Colonic mucosa (tissue), 4 donors: ENCODE measurements around the gene POU2F1. TPM values are rescaled to one million over a fixed set of nuclear protein-coding genes. Genes with fewer than 3 reads are reported as not detected.

Source experiments
- DNase-seq: peaks from one replicate; pipeline ENCODE4 v3.0.0-alpha.2; 2020
- H3K27ac ChIP-seq: fragments of 200-600 bp; one replicate; pipeline ENCODE4 v1.8.0; 2021
- H3K27me3 ChIP-seq: fragments of 200-600 bp; one replicate; pipeline ENCODE4 v1.8.0; 2021
- H3K36me3 ChIP-seq: fragments of 200-600 bp; one replicate; pipeline ENCODE4 v1.8.0; 2021
- H3K4me1 ChIP-seq: fragments of 200-600 bp; one replicate; pipeline ENCODE4 v1.8.0; 2021; ENCODE audit warnings: mild to moderate bottlenecking
- H3K4me3 ChIP-seq: fragments of 200-600 bp; one replicate; pipeline ENCODE4 v1.8.0; 2021
- H3K9ac ChIP-seq, 2 donors: one replicate each; pipeline ENCODE4 v1.7.0; 2013; ENCODE audit warnings: control low read depth in 2 of 2, low read depth in 2 of 2, low read length in 2 of 2
- H3K9me3 ChIP-seq: fragments of 200-600 bp; one replicate; pipeline ENCODE4 v1.8.0; 2021
- CTCF ChIP-seq: fragments of 200-600 bp; IDR thresholded peaks from one replicate; pipeline ENCODE4 v1.8.0; 2022; ENCODE audit warnings: antibody characterized with exemption, mild to moderate bottlenecking
- intact Hi-C: fragments of 100-400 bp; cut with DNase I; formaldehyde crosslinking; loops from one replicate; pipeline ENCODE4 v1.14.1; 2022
- total RNA-seq, 2 donors: library from RNA; stranded (reverse); fragmentation: NEBNext Ultra II Directional in 1 of 2; extraction: Animal tissue kit (Norgen Biotek cat#: 25700) in 1 of 2; gene quantifications; one replicate each; pipeline ENCODE4 v1.2.1, GENCODE V29; 2021
- donor health status: healthy.
- donor health status: DM: no; HTN: no; CAD: no.
- donor health status: DM: no; HTN: no; CAD: no.

Gene POU2F1
- total RNA-seq, 2 donors from 2014 or later = 16.4 to 24.4 TPM

GRCh38 chr1:167447521-167448136, 226.9 kb downstream of the POU2F1 start:
- H3K9ac ChIP-seq = peak overlapping the region in 1 of 2 donors; percentile 57
- H3K27ac ChIP-seq = peak overlapping the region; percentile 32
- H3K9me3 ChIP-seq = no peaks in the 10 kb centered on the region
- no peak overlapping the region for H3K4me3 ChIP-seq
- H3K4me1 ChIP-seq = no peaks in the 10 kb centered on the region
- no peak for TF ChIP-seq CTCF
- peak; percentile 63 for DNase-seq
- intact Hi-C loops = loop anchor here (10.0 kb wide), 1 partner anchor 87 kb away; no protein-coding TSS in a partner anchor
- no peaks in the 10 kb centered on the region for H3K36me3 ChIP-seq
- no peaks in the 10 kb centered on the region for H3K27me3 ChIP-seq

GRCh38 chr1:167450843-167451242, 230.2 kb downstream of the POU2F1 start:
- Histone ChIP-seq H3K27me3 (no peaks in the 10 kb centered on the region), H3K4me1 (no peaks in the 10 kb centered on the region), H3K4me3 (no peak overlapping the region), H3K36me3 (no peaks in the 10 kb centered on the region), H3K27ac (no peak overlapping the region), H3K9ac (no peak overlapping the region), H3K9me3 (no peaks in the 10 kb centered on the region)
- intact Hi-C loops = no loop called here
- no peak for TF ChIP-seq CTCF
- DNase-seq = no peak

- Histone ChIP-seq H3K4me3 (no peak overlapping the region), H3K36me3 (no peaks in the 10 kb centered on the region), H3K27me3 (no peaks in the 10 kb centered on the region), H3K9ac (no peak overlapping the region), H3K27ac (no peak overlapping the region), H3K4me1 (no peaks in the 10 kb centered on the region), H3K9me3 (no peaks in the 10 kb centered on the region)
- DNase-seq = no peak
- intact Hi-C loops = no loop called here
- TF ChIP-seq CTCF = no peak
Measured at GRCh38 chr1:167452483-167452882, 231.8 kb downstream of the POU2F1 start.

GRCh38 chr1:167453123-167453522, 232.4 kb downstream of the POU2F1 start:
- Histone ChIP-seq H3K4me3 (no peak overlapping the region), H3K36me3 (no peaks in the 10 kb centered on the region), H3K9ac (no peak overlapping the region), H3K9me3 (no peaks in the 10 kb centered on the region), H3K27me3 (no peaks in the 10 kb centered on the region), H3K27ac (no peak overlapping the region), H3K4me1 (no peaks in the 10 kb centered on the region)
- DNase-seq = no peak
- no peak for TF ChIP-seq CTCF
- intact Hi-C loops = no loop called here

- Histone ChIP-seq H3K9ac (peak overlapping the region; percentile 70 to 96), H3K27ac (peak overlapping the region; percentile 60), H3K4me3 (peak overlapping the region; percentile 59), H3K27me3 (no peaks in the 10 kb centered on the region), H3K9me3 (no peaks in the 10 kb centered on the region), H3K4me1 (no peaks in the 10 kb centered on the region), H3K36me3 (no peaks in the 10 kb centered on the region)
- no peak for TF ChIP-seq CTCF
- no peak for DNase-seq
- intact Hi-C loops = no loop called here
Measured at GRCh38 chr1:167454304-167454893, 233.7 kb downstream of the POU2F1 start.
